CMK (cell line): ENCODE data around the gene CHRM3.

Source experiments
- DNase-seq: peaks from one replicate; pipeline ENCODE4 v3.0.0-alpha.2; 2010; ENCODE audit warnings: low read depth

The CHRM3 gene

DNA sequence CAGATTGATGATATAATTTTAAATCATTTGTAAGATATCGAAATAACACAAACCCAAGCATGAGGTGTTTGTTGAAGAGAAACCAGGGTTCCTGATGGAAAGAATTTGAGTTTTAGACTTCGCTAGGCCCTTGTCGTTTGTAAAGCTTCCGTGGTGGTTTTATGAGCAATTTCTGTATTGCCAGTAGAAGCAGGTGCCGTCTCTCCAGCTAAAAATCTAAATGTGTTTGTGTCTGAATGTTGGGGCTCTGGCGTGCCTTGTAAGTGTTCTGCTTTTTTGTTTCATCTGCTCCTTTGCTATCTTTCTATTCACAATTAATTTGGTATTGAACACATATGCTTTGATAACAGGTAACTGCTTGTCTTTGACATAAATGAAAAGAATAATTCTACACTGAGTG lies 27.5 kb downstream of the CHRM3 start:
- DNase-seq, result no peak

DNA sequence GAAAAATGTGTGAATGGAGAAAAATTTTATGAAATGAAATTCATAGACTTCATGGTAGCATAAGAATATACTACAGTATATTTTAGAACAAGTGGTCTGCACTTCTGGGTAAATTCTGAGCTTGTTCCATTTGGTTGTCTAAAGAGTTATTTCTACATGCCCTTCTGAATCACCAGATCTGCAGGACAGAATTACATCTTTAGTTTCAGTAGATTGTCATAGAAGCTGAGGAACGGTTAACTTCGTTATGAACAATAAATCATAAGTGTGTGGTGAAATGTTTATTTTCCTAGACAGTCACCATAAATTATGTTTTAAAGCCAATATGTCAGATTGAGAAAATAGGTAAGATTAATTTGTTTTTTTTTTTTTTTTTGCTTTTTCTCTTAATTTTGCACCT lies 30.9 kb downstream of the CHRM3 start:
- no peak for DNase-seq

DNA sequence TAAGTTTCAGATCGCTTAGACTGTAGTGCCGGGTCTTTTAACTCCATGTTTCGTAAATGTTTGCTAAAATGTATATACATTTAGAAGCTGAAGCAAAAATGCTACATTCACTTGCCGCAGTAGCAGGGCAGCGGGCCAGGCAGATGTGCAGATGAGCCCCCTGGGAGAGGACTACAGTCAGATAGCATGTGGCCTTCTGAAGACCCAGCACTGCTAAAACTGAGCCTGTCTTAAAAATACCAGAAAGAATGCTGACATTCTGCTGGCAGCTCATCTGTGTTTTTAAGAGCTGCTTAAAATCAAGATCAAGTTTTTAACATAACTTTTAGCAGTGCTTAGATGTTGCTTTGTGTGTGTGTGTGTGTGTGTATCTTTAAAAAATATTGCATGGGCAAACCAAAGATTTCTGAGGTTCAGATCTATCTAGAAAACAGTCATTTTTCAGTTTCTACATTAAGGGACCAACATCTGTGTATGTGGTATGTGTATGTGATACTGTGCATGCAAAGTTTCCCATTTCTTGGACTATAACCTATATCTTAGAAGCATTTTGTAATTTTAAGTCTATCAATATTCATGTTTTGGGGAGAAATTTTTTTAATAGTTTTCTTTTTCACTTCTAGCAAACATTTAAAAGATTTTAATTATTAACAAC lies 31.7 kb downstream of the CHRM3 start:
- no peak for DNase-seq

DNA sequence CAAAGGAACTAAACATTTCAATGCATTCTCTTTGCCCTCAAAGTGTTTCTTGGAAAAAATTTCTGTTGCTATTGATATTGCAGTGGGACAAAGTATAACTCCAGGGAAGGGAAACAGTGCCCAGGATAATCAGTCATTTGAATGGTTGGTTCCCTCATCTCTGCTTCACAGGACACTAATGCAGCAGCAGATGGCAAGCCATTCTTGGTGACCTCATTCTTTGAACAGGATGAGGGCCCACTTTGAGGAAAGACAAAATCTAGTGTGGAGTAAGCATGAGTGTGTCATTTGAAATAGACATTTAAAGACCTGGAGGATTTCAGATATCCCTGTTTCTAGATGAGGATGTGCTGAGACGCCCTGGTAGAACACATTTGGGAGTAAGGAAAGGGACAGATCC lies 32.3 kb downstream of the CHRM3 start:
- no peak for DNase-seq

DNA sequence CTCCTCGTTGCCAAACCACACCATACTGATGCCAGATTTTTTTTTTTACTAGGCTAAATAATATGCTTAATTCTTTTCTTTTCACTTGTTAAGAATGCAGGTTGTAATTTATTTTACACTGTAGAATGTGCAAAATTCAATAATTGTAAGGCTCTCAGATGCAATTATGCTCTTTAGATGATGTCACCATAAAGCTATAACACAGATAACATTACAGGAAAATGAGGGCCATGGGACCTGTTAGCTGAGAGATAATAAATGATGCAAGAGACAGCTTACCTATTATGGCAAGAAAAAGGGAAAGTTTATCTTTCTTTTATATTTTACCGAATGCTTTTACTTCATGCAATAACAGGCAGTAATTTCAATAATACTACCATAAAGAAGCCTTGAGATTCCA lies 35.4 kb downstream of the CHRM3 start:
- DNase-seq, result no peak

DNA sequence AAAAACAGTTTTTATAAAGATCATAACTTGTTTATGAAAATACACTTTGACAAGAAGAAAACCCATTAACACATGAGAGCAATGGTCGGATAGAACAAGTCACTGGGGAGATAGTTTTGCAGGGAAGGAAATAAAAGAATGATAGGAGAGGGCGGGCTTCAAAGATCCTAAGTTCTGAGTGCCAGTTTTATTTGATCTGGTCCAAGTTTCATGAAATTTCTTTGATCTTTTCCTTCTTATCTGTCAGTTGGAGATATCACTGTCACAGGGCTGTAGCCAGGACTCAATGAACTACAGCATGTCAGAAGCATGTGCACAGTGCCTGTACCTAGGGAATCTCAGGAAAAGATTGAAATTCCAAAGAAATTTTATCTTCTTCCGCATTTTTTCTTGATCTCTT lies 36.5 kb downstream of the CHRM3 start:
- DNase-seq, result no peak

DNA sequence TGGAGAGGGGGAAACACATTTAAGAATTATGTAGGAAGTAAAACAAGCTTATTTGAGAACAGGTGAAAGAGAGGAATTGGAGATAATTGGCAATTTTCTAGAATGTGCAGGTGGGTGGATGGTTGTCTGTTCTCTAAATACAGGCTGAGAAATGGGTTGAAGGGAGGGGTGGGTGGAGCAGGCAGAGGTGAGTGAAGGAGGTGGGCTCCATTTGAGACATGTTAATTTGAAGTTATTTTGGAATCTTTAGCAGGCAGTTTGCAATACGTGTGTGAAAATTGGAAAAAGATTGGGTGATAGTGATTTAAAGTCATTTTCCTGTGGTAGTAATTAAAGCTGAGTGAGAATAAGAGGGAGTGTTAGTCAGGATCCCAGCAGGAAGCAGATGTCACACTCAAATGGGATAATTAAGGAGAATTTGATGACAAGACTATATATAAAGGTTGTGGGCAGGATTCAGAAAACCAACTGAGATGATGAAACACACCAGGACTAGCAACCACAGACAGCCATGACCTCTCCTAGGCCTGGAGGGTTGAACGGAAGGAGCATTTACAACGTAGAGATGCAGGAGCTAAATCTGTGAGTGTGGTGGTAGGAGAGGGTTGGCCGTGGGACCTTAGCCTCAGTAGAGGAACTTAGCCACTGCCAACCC lies 40.6 kb downstream of the CHRM3 start:
- no peak for DNase-seq

DNA sequence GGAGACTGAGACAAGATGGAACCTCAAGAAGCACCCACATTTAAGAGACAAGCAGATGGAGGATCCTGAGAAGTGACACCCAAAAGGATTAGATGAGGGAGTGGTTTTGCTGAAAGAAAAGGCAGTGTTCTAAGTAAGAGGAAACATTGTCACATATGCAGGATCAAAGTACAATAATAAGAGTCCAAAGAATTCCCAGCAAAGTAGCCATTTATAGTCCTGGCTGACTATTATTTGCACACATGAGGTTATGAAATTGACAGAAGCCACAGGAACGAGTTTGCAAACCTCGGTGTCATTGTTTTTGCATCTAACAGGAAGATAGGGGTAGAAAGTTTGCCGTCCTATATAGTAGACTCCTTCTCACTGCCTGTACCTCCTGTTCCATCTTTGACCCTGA lies 41.3 kb downstream of the CHRM3 start:
- no peak for DNase-seq

DNA sequence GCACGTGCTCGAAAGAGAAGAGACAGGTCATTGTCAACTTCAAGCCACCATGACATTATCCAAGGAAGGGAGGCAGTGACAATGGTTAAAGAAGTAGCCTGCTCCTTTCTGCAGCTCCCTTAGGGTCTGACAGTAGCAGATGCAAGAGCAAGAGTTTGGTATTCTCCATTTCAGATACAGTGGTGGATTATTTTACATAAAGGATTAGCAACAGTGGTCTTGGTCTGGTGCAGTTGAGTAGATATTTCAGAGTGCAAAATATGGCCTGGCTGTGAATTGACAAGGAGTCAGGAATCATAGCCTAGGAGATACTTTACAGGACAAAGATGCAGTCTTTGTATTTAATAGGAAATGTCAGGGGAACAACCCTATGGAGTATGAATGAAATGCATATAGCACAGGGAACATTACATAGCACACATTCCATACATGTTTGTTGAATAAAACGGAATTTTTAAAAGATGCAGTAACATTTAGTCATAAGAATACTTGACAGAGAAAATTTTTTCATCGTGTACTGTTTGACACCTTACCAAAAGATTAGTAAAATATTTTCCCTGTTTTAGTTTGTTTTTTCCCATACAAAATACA lies 41.8 kb downstream of the CHRM3 start:
- DNase-seq, result no peak

DNA sequence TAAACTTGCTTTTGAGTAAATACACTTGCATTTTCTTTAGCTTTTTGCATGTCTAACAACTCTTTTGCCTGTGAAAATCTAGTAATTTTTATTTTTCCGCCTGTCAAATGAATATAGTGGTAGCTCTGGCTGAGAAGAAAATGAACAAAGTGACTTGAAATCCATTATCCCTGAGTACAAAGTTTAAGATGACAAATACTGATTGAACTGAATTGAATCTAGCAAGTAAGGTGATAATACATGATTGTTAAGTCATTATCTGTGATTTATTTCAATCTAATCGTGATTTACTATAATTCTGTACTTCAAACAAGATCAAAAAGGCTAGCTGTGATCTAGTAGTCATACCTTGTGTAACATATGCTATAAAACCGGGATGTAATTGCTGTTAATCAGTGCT lies 42.8 kb downstream of the CHRM3 start:
- DNase-seq, result no peak

DNA sequence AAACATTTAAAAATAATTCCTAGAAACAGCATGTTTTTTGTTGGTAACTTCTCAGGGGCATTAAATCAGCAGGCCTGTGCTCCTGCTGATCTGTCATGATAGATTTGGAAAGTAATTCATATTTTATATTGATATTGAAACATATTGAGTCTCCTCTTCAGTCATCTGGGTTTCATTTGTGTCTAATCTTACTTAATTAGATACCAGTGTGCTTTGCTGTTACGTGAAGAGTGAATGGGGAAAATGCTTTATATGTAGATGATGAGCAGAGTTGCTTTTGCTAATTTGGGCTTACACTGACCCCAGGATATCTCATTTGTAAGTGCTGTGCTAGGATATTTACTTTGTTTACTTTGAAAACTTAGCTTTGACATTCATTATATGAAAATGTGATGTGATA lies 45.9 kb downstream of the CHRM3 start:
- no peak for DNase-seq

DNA sequence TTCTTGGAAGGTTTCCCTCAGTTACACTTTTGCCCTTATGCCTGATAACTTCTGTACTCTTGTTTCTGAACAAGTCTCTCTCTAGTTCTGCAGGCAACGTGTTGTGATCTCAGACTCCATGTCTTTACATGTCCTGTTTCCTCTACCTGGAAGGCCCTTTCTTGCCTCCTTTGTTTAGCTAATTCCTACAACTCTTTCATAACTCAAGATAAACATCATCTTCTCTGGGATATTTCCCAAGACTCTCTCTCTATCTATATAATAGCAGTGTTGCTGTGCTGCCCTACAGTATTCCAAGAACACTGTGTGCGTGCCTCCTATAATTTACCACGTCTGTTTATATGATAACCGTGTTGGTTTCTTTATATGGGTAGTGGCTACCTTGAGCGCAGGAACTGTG lies 47.8 kb downstream of the CHRM3 start:
- DNase-seq, result no peak
